ENCODE measurements around the gene ENPP1. TPM values are rescaled to one million over a fixed set of nuclear protein-coding genes. Genes with fewer than 3 reads are reported as not detected.

The ENPP1 gene
- total RNA-seq, 1 experiment from 2014 or later = 2.8 TPM

DNA sequence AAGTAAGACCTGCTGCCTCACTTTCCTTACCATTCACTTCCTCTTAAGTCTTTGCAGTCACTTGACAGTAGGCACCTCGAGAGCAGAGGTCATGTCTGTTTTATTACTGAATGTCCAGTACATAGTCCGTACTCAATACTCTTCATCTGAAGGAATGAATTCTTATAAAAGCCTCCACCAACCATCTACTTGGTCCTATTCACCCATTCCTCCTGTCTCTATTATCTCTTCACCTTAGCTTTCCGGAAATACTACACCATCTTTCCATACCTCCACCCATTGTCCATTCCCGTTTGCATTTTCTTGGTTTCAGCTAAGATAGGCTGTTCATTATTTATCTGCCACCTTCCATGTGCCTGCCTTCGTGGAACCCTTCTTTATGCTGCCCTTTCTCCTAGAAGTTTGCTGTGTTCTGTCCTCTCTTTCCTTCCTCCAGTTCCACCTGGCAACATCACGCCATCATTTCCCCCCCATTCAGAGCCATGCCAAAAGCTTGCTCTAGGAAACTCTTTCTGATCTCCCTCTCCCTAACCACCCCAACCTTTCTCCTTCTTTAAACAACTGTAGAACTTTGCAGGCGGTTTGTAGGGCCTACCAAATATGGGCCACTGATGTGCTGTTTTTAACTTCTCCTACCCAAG, 38.3 kb downstream of the ENPP1 start:
- Mint-ChIP-seq H3K27ac (ENCODE audit: low read depth, unreplicated experiment) (no peak overlapping the region), H3K36me3 (ENCODE audit: insufficient read depth, unreplicated experiment) (no peaks in the 10 kb centered on the region), H3K9me3 (ENCODE audit: unreplicated experiment) (peaks cover 8% of the 10 kb centered on the region), H3K4me3 (ENCODE audit: unreplicated experiment) (no peak overlapping the region), H3K4me1 (ENCODE audit: insufficient read depth, unreplicated experiment) (peaks cover 13% of the 10 kb centered on the region), H3K27me3 (ENCODE audit: insufficient read depth, unreplicated experiment) (no peaks in the 10 kb centered on the region)
- POLR2A ChIA-PET = no interaction called here
- no TSS peak for BruUV-seq (replicated peaks)
- CTCF ChIA-PET = interaction anchor here (0.5 to 1.4 kb wide), 3 partner anchors 31 to 218 kb away, joined by 3 read pairs; partner anchors contain the start of gene MED23
- DNase-seq (ENCODE audit: unreplicated experiment) = no peak
- intact Hi-C loops (cut with micrococcal nuclease) = no loop called here
- TF ChIP-seq, protein P1, sequence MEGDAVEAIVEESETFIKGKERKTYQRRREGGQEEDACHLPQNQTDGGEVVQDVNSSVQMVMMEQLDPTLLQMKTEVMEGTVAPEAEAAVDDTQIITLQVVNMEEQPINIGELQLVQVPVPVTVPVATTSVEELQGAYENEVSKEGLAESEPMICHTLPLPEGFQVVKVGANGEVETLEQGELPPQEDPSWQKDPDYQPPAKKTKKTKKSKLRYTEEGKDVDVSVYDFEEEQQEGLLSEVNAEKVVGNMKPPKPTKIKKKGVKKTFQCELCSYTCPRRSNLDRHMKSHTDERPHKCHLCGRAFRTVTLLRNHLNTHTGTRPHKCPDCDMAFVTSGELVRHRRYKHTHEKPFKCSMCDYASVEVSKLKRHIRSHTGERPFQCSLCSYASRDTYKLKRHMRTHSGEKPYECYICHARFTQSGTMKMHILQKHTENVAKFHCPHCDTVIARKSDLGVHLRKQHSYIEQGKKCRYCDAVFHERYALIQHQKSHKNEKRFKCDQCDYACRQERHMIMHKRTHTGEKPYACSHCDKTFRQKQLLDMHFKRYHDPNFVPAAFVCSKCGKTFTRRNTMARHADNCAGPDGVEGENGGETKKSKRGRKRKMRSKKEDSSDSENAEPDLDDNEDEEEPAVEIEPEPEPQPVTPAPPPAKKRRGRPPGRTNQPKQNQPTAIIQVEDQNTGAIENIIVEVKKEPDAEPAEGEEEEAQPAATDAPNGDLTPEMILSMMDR (IDR thresholded peaks at IDR 0.05; ENCODE audit: unreplicated experiment) = no peak

DNA sequence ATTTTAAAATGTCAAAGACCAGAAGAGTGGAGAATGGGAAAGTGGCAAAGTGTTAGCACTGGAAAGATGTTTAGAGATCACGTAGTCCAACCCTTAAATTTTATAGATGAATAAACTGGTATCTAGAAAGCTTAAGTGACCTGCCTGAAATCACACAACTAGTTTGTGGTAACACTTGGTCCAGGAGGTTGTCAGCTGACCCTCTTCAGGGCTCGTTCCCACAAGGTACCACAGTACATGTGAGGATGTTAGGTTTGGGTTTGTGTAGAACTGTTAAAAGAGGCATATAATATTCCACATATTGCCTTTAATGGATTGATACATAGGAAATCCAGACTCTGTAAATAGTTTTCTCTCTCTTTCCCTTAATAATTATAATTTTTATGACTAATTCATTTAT, 39.1 kb downstream of the ENPP1 start:
- intact Hi-C loops (cut with micrococcal nuclease) = no loop called here
- BruUV-seq (replicated peaks) = no TSS peak
- Mint-ChIP-seq H3K27me3 (ENCODE audit: insufficient read depth, unreplicated experiment) (no peaks in the 10 kb centered on the region), H3K9me3 (ENCODE audit: unreplicated experiment) (peaks cover 8% of the 10 kb centered on the region), H3K4me1 (ENCODE audit: insufficient read depth, unreplicated experiment) (peaks cover 13% of the 10 kb centered on the region), H3K27ac (ENCODE audit: low read depth, unreplicated experiment) (no peak overlapping the region), H3K4me3 (ENCODE audit: unreplicated experiment) (no peak overlapping the region), H3K36me3 (ENCODE audit: insufficient read depth, unreplicated experiment) (no peaks in the 10 kb centered on the region)
- CTCF ChIA-PET = interaction anchor here (1.4 kb wide), 1 partner anchor 151 kb away, joined by 3 read pairs; no protein-coding TSS in a partner anchor
- POLR2A ChIA-PET = no interaction called here
- DNase-seq (ENCODE audit: unreplicated experiment) = no peak
- TF ChIP-seq, protein P1 (IDR thresholded peaks at IDR 0.05; ENCODE audit: unreplicated experiment) = no peak

DNA sequence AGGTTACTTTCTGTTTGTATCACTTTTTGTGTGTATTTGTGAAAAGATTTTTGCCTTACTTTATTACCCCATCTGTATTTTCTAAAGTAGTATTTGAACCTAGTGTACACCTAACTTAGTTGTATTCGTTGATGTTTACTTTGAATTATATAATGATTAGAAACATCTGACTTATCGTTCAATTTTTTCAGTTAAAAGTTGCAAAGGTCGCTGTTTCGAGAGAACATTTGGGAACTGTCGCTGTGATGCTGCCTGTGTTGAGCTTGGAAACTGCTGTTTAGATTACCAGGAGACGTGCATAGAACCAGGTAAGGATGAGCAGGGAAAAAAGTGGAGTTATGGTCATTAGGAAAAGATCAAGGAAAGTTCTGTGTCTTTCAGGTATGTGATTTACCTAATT, 42.0 kb downstream of the ENPP1 start:
- H3K27ac Mint-ChIP-seq (ENCODE audit: low read depth, unreplicated experiment) = no peak overlapping the region
- no peaks in the 10 kb centered on the region for H3K4me1 Mint-ChIP-seq (ENCODE audit: insufficient read depth, unreplicated experiment)
- ChIA-PET POLR2A (no interaction called here), CTCF (no interaction called here)
- H3K4me3 Mint-ChIP-seq (ENCODE audit: unreplicated experiment) = no peak overlapping the region
- no peaks in the 10 kb centered on the region for H3K27me3 Mint-ChIP-seq (ENCODE audit: insufficient read depth, unreplicated experiment)
- no peaks in the 10 kb centered on the region for H3K9me3 Mint-ChIP-seq (ENCODE audit: unreplicated experiment)
- no peaks in the 10 kb centered on the region for H3K36me3 Mint-ChIP-seq (ENCODE audit: insufficient read depth, unreplicated experiment)
- no TSS peak for BruUV-seq (replicated peaks)
- TF ChIP-seq, protein P1 (IDR thresholded peaks at IDR 0.05; ENCODE audit: unreplicated experiment) = no peak
- DNase-seq (ENCODE audit: unreplicated experiment) = no peak
- intact Hi-C loops (cut with micrococcal nuclease) = no loop called here

DNA sequence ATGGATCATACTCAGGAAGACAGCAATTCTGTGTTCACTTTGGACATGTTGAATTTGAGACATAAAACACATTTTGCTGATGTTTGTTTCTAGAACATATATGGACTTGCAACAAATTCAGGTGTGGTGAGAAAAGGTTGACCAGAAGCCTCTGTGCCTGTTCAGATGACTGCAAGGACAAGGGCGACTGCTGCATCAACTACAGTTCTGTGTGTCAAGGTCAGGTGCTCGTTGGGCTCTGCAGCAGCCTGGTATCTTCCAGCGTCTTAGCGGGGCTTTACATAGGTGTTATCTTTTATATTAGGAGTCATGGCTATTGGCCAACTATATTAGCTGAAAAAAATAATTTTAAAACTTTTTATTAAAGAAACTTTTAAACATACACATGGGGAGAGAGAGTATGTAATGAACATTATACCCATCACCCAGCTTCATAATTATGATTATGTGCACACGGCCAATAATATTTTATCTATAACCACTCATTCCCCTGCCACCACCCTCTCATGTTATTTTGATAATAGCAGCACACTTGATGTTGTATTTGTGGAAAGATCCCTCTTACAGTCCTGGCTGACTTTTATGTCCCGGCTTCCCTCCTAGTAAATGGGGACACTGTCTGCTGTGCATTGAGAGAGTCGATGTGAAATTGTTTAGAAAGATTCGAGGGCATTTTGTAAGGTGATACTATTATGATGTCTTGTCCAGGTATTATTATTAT, 43.4 kb downstream of the ENPP1 start:
- ChIA-PET CTCF (no interaction called here), POLR2A (no interaction called here)
- Mint-ChIP-seq H3K27ac (ENCODE audit: low read depth, unreplicated experiment) (no peak overlapping the region), H3K27me3 (ENCODE audit: insufficient read depth, unreplicated experiment) (no peaks in the 10 kb centered on the region), H3K9me3 (ENCODE audit: unreplicated experiment) (no peaks in the 10 kb centered on the region), H3K36me3 (ENCODE audit: insufficient read depth, unreplicated experiment) (no peaks in the 10 kb centered on the region), H3K4me3 (ENCODE audit: unreplicated experiment) (no peak overlapping the region), H3K4me1 (ENCODE audit: insufficient read depth, unreplicated experiment) (no peaks in the 10 kb centered on the region)
- DNase-seq (ENCODE audit: unreplicated experiment) = no peak
- TF ChIP-seq, protein P1 (IDR thresholded peaks at IDR 0.05; ENCODE audit: unreplicated experiment) = no peak
- intact Hi-C loops (cut with micrococcal nuclease) = no loop called here
- BruUV-seq (replicated peaks) = no TSS peak

Measured in MCF 10A (cell line).